ENCODE results near the gene RSRC2. TPM values are rescaled to one million over a fixed set of nuclear protein-coding genes. Genes with fewer than 3 reads are reported as not detected.

Gene RSRC2
- total and polyA plus RNA-seq, 7 experiments from 2014 or later: 32.1 to 249 (median 128) TPM

GRCh38 chr12:122503783-122504590, 22.7 kb downstream of the RSRC2 start:
- ATAC-seq (no peak), DNase-seq (no peak)
- peaks cover 0 to 2% (median 0%) of the 10 kb centered on the region in 11 donors for H3K9me3 Mint-ChIP-seq
- H3K4me1 Mint-ChIP-seq: peaks cover 22 to 32% (median 25%) of the 10 kb centered on the region in 7 donors
- H3K27me3 Mint-ChIP-seq: no peaks in the 10 kb centered on the region
- H3K4me1 ChIP-seq (ENCODE audit: control insufficient read depth in 2 of 2, insufficient read depth in 2 of 2, low read length in 2 of 2): peaks cover 5 to 15% of the 10 kb centered on the region in 2 donors
- ChIA-PET CTCF (no interaction called here), POLR2A (interaction anchor here (0.6 to 9.6 kb wide), 6 partner anchors 9 to 245 kb away, joined by 3 to 115 read pairs (median 4); partner anchors contain the start of genes KNTC1 and RSRC2)
- H3K27ac Mint-ChIP-seq: peak overlapping the region in 7 of 9 donors; percentile 7 to 83 (median 58)
- H3K9me3 ChIP-seq (ENCODE audit: control insufficient read depth in 2 of 3, low read length in 3 of 3): no peaks in the 10 kb centered on the region
- no peak overlapping the region for H3K27ac ChIP-seq (ENCODE audit: low read depth, low read length)
- H3K27me3 ChIP-seq (ENCODE audit: control insufficient read depth in 2 of 2, insufficient read depth in 2 of 2, low read length in 2 of 2): no peaks in the 10 kb centered on the region
- H3K36me3 ChIP-seq (ENCODE audit: control insufficient read depth in 2 of 3, insufficient read depth in 3 of 3, low read length in 3 of 3): peaks cover 20 to 56% (median 33%) of the 10 kb centered on the region in 3 experiments
- no peak overlapping the region for H3K4me3 ChIP-seq (ENCODE audit: low read length)
- H3K36me3 Mint-ChIP-seq: peaks cover 3 to 27% (median 24%) of the 10 kb centered on the region in 5 donors
- no peak overlapping the region for H3K4me3 Mint-ChIP-seq
- intact Hi-C loops (cut with micrococcal nuclease): loop anchor here in 1 of 2 donors (5.0 kb wide), 1 partner anchor 1922 kb away; the partner anchor contains the start of gene POP5

GRCh38 chr12:122503147-122503751, 23.5 kb downstream of the RSRC2 start:
- Mint-ChIP-seq H3K4me3 (no peak overlapping the region), H3K9me3 (peaks cover 0 to 2% (median 0%) of the 10 kb centered on the region in 11 donors), H3K27ac (peak overlapping the region in 7 of 9 donors; percentile 7 to 83 (median 47)), H3K36me3 (peaks cover 3 to 29% (median 24%) of the 10 kb centered on the region in 5 donors), H3K27me3 (no peaks in the 10 kb centered on the region), H3K4me1 (peaks cover 22 to 39% (median 33%) of the 10 kb centered on the region in 7 donors)
- no peak for ATAC-seq
- intact Hi-C loops (cut with micrococcal nuclease): loop anchor here in 1 of 2 donors (5.0 kb wide), 1 partner anchor 1921 kb away; the partner anchor contains the start of gene POP5
- no peak overlapping the region for H3K4me3 ChIP-seq (ENCODE audit: low read length)
- H3K9me3 ChIP-seq (ENCODE audit: control insufficient read depth in 2 of 3, low read length in 3 of 3): no peaks in the 10 kb centered on the region
- no peak overlapping the region for H3K27ac ChIP-seq (ENCODE audit: low read depth, low read length)
- no peak for DNase-seq
- H3K27me3 ChIP-seq (ENCODE audit: control insufficient read depth in 2 of 2, insufficient read depth in 2 of 2, low read length in 2 of 2): no peaks in the 10 kb centered on the region
- H3K36me3 ChIP-seq (ENCODE audit: control insufficient read depth in 2 of 3, insufficient read depth in 3 of 3, low read length in 3 of 3): peaks cover 20 to 49% (median 25%) of the 10 kb centered on the region in 3 experiments
- ChIA-PET POLR2A (interaction anchor here (0.5 to 9.6 kb wide), 5 partner anchors 10 to 1116 kb away, joined by 3 to 115 read pairs (median 4); partner anchors contain the start of genes KNTC1 and RSRC2), CTCF (no interaction called here)
- H3K4me1 ChIP-seq (ENCODE audit: control insufficient read depth in 2 of 2, insufficient read depth in 2 of 2, low read length in 2 of 2): peaks cover 6 to 15% of the 10 kb centered on the region in 2 donors

- Histone ChIP-seq H3K4me3 (ENCODE audit: low read length) (peak overlapping the region; percentile 97), H3K27ac (ENCODE audit: low read depth, low read length) (peak overlapping the region; percentile 92), H3K4me1 (ENCODE audit: control insufficient read depth in 2 of 2, insufficient read depth in 2 of 2, low read length in 2 of 2) (peaks cover 9 to 15% of the 10 kb centered on the region in 2 donors), H3K36me3 (ENCODE audit: control insufficient read depth in 2 of 3, insufficient read depth in 3 of 3, low read length in 3 of 3) (peaks cover 9 to 32% (median 11%) of the 10 kb centered on the region in 3 experiments), H3K27me3 (ENCODE audit: control insufficient read depth in 2 of 2, insufficient read depth in 2 of 2, low read length in 2 of 2) (no peaks in the 10 kb centered on the region), H3K9me3 (ENCODE audit: control insufficient read depth in 2 of 3, low read length in 3 of 3) (no peaks in the 10 kb centered on the region)
- Mint-ChIP-seq H3K9me3 (peaks cover 0 to 2% (median 0%) of the 10 kb centered on the region in 11 donors), H3K27ac (peak overlapping the region; percentile 89 to 98 (median 96)), H3K4me1 (peaks cover 22 to 45% (median 39%) of the 10 kb centered on the region in 7 donors), H3K4me3 (peak overlapping the region; percentile 83 to 99 (median 96)), H3K27me3 (no peaks in the 10 kb centered on the region), H3K36me3 (peaks cover 3 to 29% (median 18%) of the 10 kb centered on the region in 5 donors)
- intact Hi-C loops (cut with micrococcal nuclease): loop anchor here (1.0 to 5.0 kb wide), 11 partner anchors 25 to 1919 kb away; partner anchors contain the start of genes DIABLO (in 2 of the 2), PSMD9 (in 2 of the 2), DENR (in 1 of the 2) and KNTC1 (in 1 of the 2)
- ChIA-PET CTCF (interaction anchor here (1.4 to 1.8 kb wide), 2 partner anchors 25 to 104 kb away, joined by 4 to 8 read pairs; partner anchors contain the start of genes KNTC1 and RSRC2), POLR2A (interaction anchor here (0.7 to 9.6 kb wide), 16 partner anchors 10 to 475 kb away, joined by 3 to 115 read pairs (median 7); partner anchors contain the start of genes CCDC62, DENR, DIABLO and KNTC1)
- no peak for DNase-seq
- ATAC-seq: no peak
Measured at GRCh38 chr12:122501489-122501989, 25.2 kb downstream of the RSRC2 start.

- Mint-ChIP-seq H3K27me3 (no peaks in the 10 kb centered on the region), H3K27ac (peak within 1 kb of the TSS; percentile 89 to 98 (median 96)), H3K4me1 (peaks cover 22 to 47% (median 39%) of the 10 kb centered on the region in 7 donors), H3K9me3 (peaks cover 0 to 2% (median 0%) of the 10 kb centered on the region in 11 donors), H3K36me3 (peaks cover 0 to 23% (median 11%) of the 10 kb centered on the region in 5 donors), H3K4me3 (peak within 1 kb of the TSS; percentile 83 to 99 (median 96))
- intact Hi-C loops (cut with micrococcal nuclease): loop anchor here (1.0 to 5.0 kb wide), 15 partner anchors 25 to 1919 kb away; partner anchors contain the start of genes DENR (in 2 of the 2), DIABLO (in 2 of the 2), PSMD9 (in 2 of the 2) and CLIP1 (in 1 of the 2)
- H3K4me3 ChIP-seq (ENCODE audit: low read length): peak within 1 kb of the TSS; percentile 97
- CTCF ChIA-PET: interaction anchor here (0.5 to 1.8 kb wide), 6 partner anchors 10 to 1389 kb away, joined by 3 to 8 read pairs (median 4); partner anchors contain the start of genes KNTC1 and RSRC2
- POLR2A ChIA-PET: interaction anchor here (0.7 to 9.6 kb wide), 19 partner anchors 11 to 732 kb away, joined by 3 to 115 read pairs (median 5); partner anchors contain the start of genes CCDC62, DENR, DIABLO and KNTC1
- no peaks in the 10 kb centered on the region for H3K27me3 ChIP-seq (ENCODE audit: control insufficient read depth in 2 of 2, insufficient read depth in 2 of 2, low read length in 2 of 2)
- peaks cover 9 to 15% of the 10 kb centered on the region in 2 donors for H3K4me1 ChIP-seq (ENCODE audit: control insufficient read depth in 2 of 2, insufficient read depth in 2 of 2, low read length in 2 of 2)
- peaks cover 5 to 25% (median 6%) of the 10 kb centered on the region in 3 experiments for H3K36me3 ChIP-seq (ENCODE audit: control insufficient read depth in 2 of 3, insufficient read depth in 3 of 3, low read length in 3 of 3)
- H3K9me3 ChIP-seq (ENCODE audit: control insufficient read depth in 2 of 3, low read length in 3 of 3): no peaks in the 10 kb centered on the region
- DNase-seq (peak; percentile 83 to 97 (median 94)), ATAC-seq (peak; percentile 96)
- H3K27ac ChIP-seq (ENCODE audit: low read depth, low read length): peak within 1 kb of the TSS; percentile 92
Measured at GRCh38 chr12:122500685-122501488, 25.8 kb downstream of the RSRC2 start, which contains the start of gene ZCCHC8. Gene ZCCHC8, minus strand, starts transcription at chr12:122500932. Its CDS starts 92 bp downstream, at chr12:122500840.

GRCh38 chr12:122499991-122500684, 26.6 kb downstream of the RSRC2 start:
- peak overlapping the region; percentile 97 for H3K4me3 ChIP-seq (ENCODE audit: low read length)
- intact Hi-C loops (cut with micrococcal nuclease): loop anchor here (1.0 to 5.0 kb wide), 9 partner anchors 47 to 1918 kb away; partner anchors contain the start of genes CLIP1 (in 1 of the 2), DENR (in 1 of the 2), POP5 (in 1 of the 2) and PSMD9 (in 1 of the 2)
- ATAC-seq: peak; percentile 16
- no peaks in the 10 kb centered on the region for H3K27me3 ChIP-seq (ENCODE audit: control insufficient read depth in 2 of 2, insufficient read depth in 2 of 2, low read length in 2 of 2)
- H3K27ac Mint-ChIP-seq: peak overlapping the region; percentile 89 to 98 (median 96)
- DNase-seq: peak in 8 of 9 donors; percentile 16 to 55 (median 42)
- H3K4me3 Mint-ChIP-seq: peak overlapping the region; percentile 83 to 99 (median 96)
- peaks cover 22 to 51% (median 43%) of the 10 kb centered on the region in 7 donors for H3K4me1 Mint-ChIP-seq
- H3K27ac ChIP-seq (ENCODE audit: low read depth, low read length): peak overlapping the region; percentile 92
- H3K9me3 Mint-ChIP-seq: no peaks in the 10 kb centered on the region
- peaks cover 9 to 15% of the 10 kb centered on the region in 2 donors for H3K4me1 ChIP-seq (ENCODE audit: control insufficient read depth in 2 of 2, insufficient read depth in 2 of 2, low read length in 2 of 2)
- H3K36me3 ChIP-seq (ENCODE audit: control insufficient read depth in 2 of 3, insufficient read depth in 3 of 3, low read length in 3 of 3): peaks cover 5 to 20% (median 6%) of the 10 kb centered on the region in 3 experiments
- no peaks in the 10 kb centered on the region for H3K9me3 ChIP-seq (ENCODE audit: control insufficient read depth in 2 of 3, low read length in 3 of 3)
- no peaks in the 10 kb centered on the region for H3K27me3 Mint-ChIP-seq
- peaks cover 0 to 24% (median 10%) of the 10 kb centered on the region in 5 donors for H3K36me3 Mint-ChIP-seq
- ChIA-PET CTCF (interaction anchor here (0.5 to 1.8 kb wide), 5 partner anchors 11 to 1388 kb away, joined by 3 to 8 read pairs (median 4); partner anchors contain the start of genes KNTC1 and RSRC2), POLR2A (interaction anchor here (0.7 to 9.6 kb wide), 14 partner anchors 10 to 733 kb away, joined by 3 to 115 read pairs (median 10); partner anchors contain the start of genes CCDC62, DENR, DIABLO and KNTC1)
